ENCODE measurements around the gene TEX264.

Gene TEX264

DNA sequence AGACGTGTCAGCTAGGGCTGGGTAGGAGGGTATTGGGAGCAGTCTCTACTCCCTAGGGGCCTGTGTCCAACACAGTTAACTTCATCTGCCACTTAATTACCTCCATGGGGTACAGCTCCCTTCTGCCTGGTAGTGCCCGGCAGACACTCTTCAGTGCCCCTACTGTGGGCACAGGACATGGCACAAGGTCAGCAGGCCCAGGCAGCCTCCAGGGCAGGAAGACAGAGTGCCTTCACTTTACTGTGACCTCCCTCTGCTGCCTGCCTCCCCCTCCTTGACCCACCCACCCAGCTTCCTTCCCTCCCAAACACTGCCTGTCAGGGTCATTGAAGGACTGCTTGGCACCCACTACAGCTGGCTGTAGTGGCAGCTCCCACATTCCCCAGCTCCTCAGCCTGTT is 29.4 kb downstream of the TEX264 start:
- no peak for DNase-seq (ENCODE audit: low read depth)

GRCh38 chr3:51702156-51702555 is 31.1 kb downstream of the TEX264 start:
- DNase-seq (ENCODE audit: low read depth) = no peak

- no peak for DNase-seq (ENCODE audit: low read depth)
Measured at GRCh38 chr3:51703068-51703760, 32.2 kb downstream of the TEX264 start.

DNA sequence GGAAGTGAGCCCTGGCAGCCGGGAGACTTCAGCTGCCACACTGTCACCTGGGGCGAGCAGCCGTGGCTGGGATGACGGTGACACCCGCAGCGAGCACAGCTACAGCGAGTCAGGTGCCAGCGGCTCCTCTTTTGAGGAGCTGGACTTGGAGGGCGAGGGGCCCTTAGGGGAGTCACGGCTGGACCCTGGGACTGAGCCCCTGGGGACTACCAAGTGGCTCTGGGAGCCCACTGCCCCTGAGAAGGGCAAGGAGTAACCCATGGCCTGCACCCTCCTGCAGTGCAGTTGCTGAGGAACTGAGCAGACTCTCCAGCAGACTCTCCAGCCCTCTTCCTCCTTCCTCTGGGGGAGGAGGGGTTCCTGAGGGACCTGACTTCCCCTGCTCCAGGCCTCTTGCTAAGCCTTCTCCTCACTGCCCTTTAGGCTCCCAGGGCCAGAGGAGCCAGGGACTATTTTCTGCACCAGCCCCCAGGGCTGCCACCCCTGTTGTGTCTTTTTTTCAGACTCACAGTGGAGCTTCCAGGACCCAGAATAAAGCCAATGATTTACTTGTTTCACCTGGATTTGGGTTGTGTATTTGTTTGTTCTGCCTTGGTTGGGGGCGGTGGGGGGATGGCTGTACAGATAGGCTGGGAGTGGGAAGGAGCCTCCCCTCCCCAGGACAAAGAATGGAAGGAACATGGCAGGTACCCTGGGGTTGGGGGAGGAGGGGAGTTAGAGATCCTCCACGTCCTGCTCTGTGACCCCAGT is 32.9 kb downstream of the TEX264 start:
- DNase-seq (ENCODE audit: low read depth) = no peak

DNA sequence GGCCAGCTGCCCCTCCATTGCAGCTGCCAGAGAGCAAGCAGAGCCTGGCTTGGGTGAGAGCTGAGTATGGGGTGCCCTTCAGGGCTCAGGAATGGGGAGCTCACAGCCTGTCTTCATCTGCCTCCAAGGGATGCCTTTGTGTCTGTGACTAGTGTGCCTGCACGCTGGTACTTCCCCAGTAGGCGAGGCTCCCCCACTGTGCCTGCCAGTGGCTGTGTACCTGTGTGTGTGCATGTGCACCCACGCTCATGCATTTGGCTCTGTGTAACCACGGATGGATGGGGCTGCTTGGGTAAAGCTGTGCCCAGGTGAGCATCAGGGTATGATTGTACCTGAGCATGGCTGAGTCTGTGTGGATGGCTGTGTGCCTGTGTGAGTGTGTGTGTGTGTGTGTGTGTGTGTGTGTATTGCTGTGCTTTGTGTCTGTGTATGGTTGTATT is 33.5 kb downstream of the TEX264 start:
- DNase-seq (ENCODE audit: low read depth) = no peak

DNA sequence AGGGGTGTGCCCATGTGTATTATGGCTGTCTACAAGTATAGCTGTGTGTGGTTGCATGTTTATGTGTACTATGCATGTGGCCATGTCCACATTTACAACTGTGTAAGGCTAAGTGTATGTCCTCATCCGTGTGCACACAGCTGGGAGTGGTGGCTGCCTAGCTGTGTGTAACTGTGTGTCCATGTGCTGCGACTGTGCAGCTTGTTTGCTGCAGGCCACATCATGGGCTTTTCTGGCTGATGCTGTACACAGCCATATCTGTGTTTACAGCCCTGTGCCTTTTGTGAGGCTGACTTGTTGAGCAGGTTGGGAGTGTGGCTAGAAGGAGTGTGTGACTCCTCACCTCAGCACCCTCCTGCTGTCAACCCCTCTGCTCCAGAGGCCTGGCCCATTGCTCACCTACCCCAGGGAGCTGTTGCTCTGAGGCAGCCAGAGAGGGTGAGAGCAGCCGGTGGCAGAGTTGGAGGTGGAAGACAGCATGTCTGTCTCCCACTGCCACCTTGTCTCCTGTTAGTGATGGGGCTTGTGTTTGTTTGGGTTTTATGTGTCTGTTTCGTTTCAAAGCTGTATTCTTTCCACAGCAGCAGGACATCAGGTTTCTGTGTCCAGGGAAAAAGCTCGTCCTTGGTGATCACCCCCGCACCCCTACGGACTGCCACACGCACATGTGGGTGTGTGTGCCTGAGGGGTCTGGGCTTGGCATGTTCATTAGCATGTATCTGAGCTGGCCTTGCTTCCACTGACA is 34.4 kb downstream of the TEX264 start:
- no peak for DNase-seq (ENCODE audit: low read depth)

DNA sequence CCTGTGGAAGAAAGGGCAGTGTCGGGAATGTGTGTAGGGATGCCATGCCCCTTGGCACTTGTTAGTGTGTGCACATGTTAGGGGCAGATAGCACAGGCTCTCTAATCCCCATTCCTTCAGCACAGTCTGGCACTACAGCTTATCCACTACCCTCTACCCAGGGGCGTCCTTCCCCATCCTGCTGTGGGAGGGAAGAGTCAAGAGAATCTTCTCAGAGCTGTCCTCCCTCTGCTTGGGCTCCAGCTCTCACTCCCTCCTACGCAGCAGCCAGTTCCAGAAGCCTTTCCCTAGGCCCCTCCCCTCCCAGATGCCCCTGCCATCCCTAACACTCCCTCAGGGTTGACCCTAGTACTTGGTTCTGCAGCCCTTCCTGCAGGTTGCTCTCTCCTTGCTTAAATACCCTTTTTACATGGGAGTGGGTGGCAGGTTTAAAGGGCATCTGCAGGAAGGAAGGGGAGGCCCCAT is 35.0 kb downstream of the TEX264 start:
- DNase-seq (ENCODE audit: low read depth) = no peak

DNA sequence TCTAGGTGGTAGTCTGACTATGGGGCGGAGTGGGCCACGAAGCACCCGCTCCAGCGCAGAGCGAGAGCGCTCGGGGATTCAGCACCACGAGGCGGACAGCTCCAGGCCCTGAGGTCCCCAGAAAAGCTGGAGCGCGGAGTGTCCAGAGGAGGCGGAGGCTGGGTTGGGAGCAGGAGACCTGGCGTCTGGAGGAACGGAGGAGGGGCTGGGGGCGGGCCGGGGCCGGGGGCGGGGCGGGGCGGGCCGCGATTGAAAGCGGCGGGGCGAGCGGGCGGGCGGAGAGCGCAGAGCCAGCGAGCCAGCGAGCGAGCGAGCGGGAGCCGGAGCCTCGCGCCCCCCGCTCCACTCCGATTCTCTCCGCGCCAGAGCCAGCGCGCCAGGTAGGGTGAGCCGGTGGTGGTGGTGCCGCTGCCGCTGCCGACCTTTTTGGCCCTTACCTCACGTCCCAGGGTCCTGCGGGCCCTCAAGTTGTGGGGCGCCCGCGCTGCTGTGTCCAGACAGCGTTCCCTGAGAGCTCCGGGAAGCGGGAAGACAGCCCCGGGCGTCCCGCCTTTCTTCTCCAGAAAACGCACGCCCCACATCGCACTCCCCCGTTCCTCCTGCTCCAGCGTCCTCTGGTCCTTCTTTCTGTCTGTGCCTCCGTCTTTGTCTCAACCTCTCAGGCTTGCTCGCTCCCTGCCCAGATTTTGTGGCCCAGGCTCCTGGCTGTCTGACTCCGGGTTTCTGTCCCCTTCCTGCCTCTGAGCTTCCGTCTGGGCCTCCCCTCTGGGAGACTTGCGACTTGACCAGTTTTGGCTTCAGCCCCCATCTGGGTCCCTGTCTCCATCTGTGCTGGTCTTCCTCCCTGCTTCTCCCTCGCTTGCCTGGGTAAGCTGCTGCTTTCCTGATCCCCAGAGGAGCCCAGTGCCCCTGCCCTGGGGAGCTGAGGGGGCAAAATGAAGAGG is 36.0 kb downstream of the TEX264 start, which contains the start of gene GRM2:
Gene GRM2, plus strand, starts transcription at position 281 of the 944 bp plus-strand sequence. CDS start 1,916 bp downstream, outside the sequence.
- DNase-seq (ENCODE audit: low read depth) = no peak

DNA sequence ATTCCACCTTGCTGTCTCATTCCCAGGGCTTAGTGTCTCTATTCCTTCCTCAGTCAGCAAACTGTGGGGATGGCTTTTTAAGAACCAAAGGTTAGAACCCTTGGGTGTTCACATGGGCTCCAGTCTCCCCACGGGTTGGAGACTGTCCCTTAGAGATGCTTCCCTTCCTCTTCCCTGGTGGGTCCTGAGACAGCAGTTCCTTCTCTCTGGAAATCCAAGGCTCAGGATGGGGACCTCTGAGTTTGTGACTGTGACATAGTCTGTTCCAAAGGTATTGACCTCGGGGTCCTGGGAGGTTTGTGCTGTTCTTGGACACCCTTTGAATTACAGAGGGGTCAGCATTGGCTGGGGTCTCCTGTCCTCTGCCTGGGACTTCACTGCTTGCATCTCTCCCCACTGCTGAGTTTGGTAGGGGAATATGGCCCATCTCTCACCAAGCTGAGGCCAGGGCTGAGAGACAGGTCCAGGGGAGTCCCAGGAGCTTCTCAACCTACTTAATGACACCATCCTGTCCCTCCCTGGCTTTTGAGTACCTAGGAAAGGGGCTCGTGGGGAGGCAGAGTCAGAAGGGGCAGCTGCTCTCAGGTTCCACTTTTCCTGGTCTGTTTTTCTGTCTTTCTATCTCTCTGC is 37.3 kb downstream of the TEX264 start:
- DNase-seq (ENCODE audit: low read depth) = no peak

- no peak for DNase-seq (ENCODE audit: low read depth)
Measured at GRCh38 chr3:51709004-51709420, 38.0 kb downstream of the TEX264 start.

- DNase-seq (ENCODE audit: low read depth) = no peak
Measured at GRCh38 chr3:51709675-51710074, 38.6 kb downstream of the TEX264 start.

GRCh38 chr3:51710631-51711351 is 39.7 kb downstream of the TEX264 start:
- no peak for DNase-seq (ENCODE audit: low read depth)

- no peak for DNase-seq (ENCODE audit: low read depth)
Measured at GRCh38 chr3:51711352-51712037, 40.4 kb downstream of the TEX264 start.

DNA sequence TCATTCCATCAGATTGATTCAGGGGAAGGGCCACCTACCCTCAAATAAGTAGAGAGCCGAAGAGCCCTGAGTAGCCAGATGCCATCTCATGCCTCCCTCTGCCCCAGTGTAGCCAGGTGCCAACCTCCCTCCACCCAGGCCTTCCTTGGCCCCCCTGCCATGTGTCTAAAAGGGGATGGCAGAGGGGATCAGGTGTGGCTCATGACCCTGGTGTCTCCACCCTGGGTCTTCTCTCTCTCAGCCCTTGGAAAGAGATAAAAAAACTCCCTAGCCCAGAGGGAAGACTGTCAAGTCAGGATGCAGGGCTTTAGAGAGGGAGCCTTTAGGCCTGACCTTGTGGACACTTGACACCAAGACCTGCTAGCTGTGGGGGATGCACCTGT is 41.0 kb downstream of the TEX264 start:
- DNase-seq (ENCODE audit: low read depth) = no peak

GRCh38 chr3:51712511-51712931 is 41.5 kb downstream of the TEX264 start:
- no peak for DNase-seq (ENCODE audit: low read depth)

GRCh38 chr3:51712963-51713362 is 41.9 kb downstream of the TEX264 start:
- no peak for DNase-seq (ENCODE audit: low read depth)

DNA sequence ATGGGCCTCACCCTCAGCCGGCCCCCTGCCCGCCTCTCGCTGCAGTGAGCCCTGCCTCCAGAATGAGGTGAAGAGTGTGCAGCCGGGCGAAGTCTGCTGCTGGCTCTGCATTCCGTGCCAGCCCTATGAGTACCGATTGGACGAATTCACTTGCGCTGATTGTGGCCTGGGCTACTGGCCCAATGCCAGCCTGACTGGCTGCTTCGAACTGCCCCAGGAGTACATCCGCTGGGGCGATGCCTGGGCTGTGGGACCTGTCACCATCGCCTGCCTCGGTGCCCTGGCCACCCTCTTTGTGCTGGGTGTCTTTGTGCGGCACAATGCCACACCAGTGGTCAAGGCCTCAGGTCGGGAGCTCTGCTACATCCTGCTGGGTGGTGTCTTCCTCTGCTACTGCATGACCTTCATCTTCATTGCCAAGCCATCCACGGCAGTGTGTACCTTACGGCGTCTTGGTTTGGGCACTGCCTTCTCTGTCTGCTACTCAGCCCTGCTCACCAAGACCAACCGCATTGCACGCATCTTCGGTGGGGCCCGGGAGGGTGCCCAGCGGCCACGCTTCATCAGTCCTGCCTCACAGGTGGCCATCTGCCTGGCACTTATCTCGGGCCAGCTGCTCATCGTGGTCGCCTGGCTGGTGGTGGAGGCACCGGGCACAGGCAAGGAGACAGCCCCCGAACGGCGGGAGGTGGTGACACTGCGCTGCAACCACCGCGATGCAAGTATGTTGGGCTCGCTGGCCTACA is 44.4 kb downstream of the TEX264 start:
- DNase-seq (ENCODE audit: low read depth) = no peak

DNA sequence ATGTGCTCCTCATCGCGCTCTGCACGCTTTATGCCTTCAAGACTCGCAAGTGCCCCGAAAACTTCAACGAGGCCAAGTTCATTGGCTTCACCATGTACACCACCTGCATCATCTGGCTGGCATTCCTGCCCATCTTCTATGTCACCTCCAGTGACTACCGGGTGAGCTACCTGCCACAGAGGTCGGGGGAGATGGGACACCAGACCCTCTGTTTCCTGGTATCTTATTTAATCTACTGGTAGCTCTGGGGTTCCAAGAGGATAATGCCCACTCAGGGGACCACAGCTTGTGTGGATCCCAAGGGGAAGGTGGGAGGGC is 44.9 kb downstream of the TEX264 start:
- no peak for DNase-seq (ENCODE audit: low read depth)

- DNase-seq (ENCODE audit: low read depth) = no peak
Measured at GRCh38 chr3:51716805-51717204, 45.8 kb downstream of the TEX264 start.
